OCI-LY7 (cell line): Measurements from ENCODE around the gene DHRS1. TPM values are rescaled to one million over a fixed set of nuclear protein-coding genes. Genes with fewer than 3 reads are reported as not detected.

Experiments used
- BruUV-seq: library from RNA; stranded (reverse); fragments of 400-500 nt; replicated peaks from 2 replicates; lab custom pipeline; 2021; lab: Mats Ljungman, UMichigan
- CTCF ChIA-PET: fragments of 300-600 bp; sonication (Branson Sonifier 250); formaldehyde crosslinking; loops from one replicate; lab custom pipeline; 2022; ENCODE audit warnings: antibody characterized with exemption; ENCODE audit not compliant: unreplicated experiment; lab: Charles Lee
- POLR2A ChIA-PET: fragments of 300-600 bp; sonication (Branson Sonifier 250); formaldehyde crosslinking; loops from one replicate; lab custom pipeline; 2022; ENCODE audit warnings: antibody characterized with exemption; lab: Charles Lee
- DNase-seq: peaks from one replicate; pipeline ENCODE4 v3.0.0-alpha.2; 2015; ENCODE audit warnings: low spot score
- H2AFZ ChIP-seq: fragments of 200-600 bp; sonication (generic), shearing (Covaris generic); 2 replicates; pipeline ENCODE4 v1.6.1; 2014; ENCODE audit warnings: mild to moderate bottlenecking, antibody characterized with exemption, low read length, moderate library complexity
- H3K27ac ChIP-seq: fragments of 200-600 bp; sonication (generic); 2 replicates; pipeline ENCODE4 v1.5.1; 2014; ENCODE audit warnings: mixed run types, low read depth, mild to moderate bottlenecking, moderate library complexity, low read length, inconsistent platforms; ENCODE audit not compliant: poor library complexity, severe bottlenecking
- H3K36me3 ChIP-seq: fragments of 200-600 bp; sonication (generic); 2 replicates; pipeline ENCODE4 v1.6.1; 2014; ENCODE audit warnings: mild to moderate bottlenecking, antibody characterized with exemption, low read length, moderate library complexity, mixed read lengths; ENCODE audit not compliant: insufficient read depth
- H3K4me1 ChIP-seq: fragments of 200-600 bp; sonication (generic); 2 replicates; pipeline ENCODE4 v1.5.1; 2014; ENCODE audit warnings: mild to moderate bottlenecking, low read length; ENCODE audit not compliant: insufficient read depth, poor library complexity, severe bottlenecking
- H3K4me2 ChIP-seq: fragments of 200-600 bp; sonication (generic); 2 replicates; pipeline ENCODE4 v1.6.1; 2014; ENCODE audit warnings: mild to moderate bottlenecking, low read length
- H3K4me3 ChIP-seq: fragments of 200-600 bp; sonication (generic); 2 replicates; pipeline ENCODE4 v1.5.1; 2014; ENCODE audit warnings: mild to moderate bottlenecking, low read depth, low read length; ENCODE audit not compliant: poor library complexity, severe bottlenecking
- H3K79me2 ChIP-seq: fragments of 200-600 bp; sonication (generic); 2 replicates; pipeline ENCODE4 v1.6.1; 2016; ENCODE audit warnings: low read depth, mild to moderate bottlenecking, low read length, moderate library complexity, mixed read lengths; ENCODE audit not compliant: insufficient read depth
- H3K9me2 ChIP-seq: fragments of 200-600 bp; sonication (generic); 2 replicates; pipeline ENCODE4 v1.6.1; 2016; ENCODE audit warnings: mild to moderate bottlenecking, low read length, mixed read lengths; ENCODE audit not compliant: insufficient read depth
- H3K9me3 ChIP-seq: fragments of 200-600 bp; sonication (generic); 2 replicates; pipeline ENCODE4 v1.6.1; 2014; ENCODE audit warnings: mild to moderate bottlenecking, mixed run types, low read length, mixed read lengths
- H4K20me1 ChIP-seq: fragments of 200-600 bp; sonication (generic); 2 replicates; pipeline ENCODE4 v1.6.1; 2014; ENCODE audit warnings: mild to moderate bottlenecking, antibody characterized with exemption, low read length, moderate library complexity, mixed read lengths; ENCODE audit not compliant: insufficient read depth
- EZH2phosphoT487 ChIP-seq: fragments of 200-600 bp; sonication (generic); IDR thresholded peaks from 2 replicates; pipeline ENCODE4 v1.6.1; 2018; ENCODE audit warnings: low read depth, borderline replicate concordance, mild to moderate bottlenecking, mixed run types, antibody characterized with exemption, low read length, moderate library complexity, mixed read lengths
- intact Hi-C: fragments of 100-400 bp; cut with micrococcal nuclease; formaldehyde crosslinking; loops from one replicate; pipeline ENCODE4 v1.10.0; 2022; ENCODE audit not compliant: unreplicated experiment
- total RNA-seq, 2 experiments: library from RNA; depleted of rRNA in 1 of 2; stranded (reverse); fragments of >200 nt in 1 of 2; shearing (Covaris generic) in 1 of 2; gene quantifications; 2 replicates each; pipeline ENCODE4 v1.2.3, GENCODE V29; 2014 to 2022
- TF ChIP-seq, protein P1 (sequence below): fragments of 200-600 bp; sonication (generic); conservative IDR thresholded peaks from 2 replicates; pipeline ENCODE4 v1.5.1; 2014; ENCODE audit warnings: mild to moderate bottlenecking, antibody characterized with exemption, low read length, moderate library complexity, mixed read lengths

The DHRS1 gene
- total RNA-seq, 2 experiments from 2014 or later: 27.4 to 34.9 TPM

DNA sequence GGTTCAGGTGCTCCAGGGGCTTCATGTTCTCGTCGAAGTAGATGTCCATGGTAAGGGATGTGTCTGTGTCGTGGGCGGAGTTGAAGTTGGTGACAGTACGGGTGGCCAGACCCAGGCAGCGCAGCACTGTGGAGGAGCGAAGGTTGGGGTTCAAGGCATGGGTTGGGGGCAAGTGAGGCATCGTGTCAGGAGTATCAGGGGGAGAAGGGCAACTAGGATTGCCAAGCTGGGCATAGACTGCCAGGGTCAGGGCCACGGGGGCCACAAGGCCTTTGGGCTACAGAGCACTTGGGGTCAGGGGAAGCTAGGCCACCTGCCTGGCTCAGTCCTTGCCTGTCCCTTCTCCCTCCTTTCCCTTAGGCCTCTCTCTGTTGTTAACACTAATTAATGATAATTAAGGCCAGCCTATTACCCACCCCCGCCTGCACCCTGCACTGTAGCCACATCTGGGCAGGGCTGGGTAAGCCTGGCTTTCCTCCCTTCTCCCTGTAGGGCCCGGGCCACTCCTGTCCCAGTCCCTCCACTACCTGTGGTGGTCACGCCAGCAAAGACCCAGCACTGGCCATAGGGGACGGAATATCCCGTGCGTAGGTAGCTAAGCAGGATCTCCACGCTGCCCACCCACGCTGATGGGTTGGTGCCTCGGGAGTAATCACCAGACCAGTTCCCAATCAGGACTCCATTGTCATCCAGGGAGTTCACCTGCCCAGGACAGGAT, 40.9 kb downstream of the DHRS1 start:
- H3K9me2 ChIP-seq: no peaks in the 10 kb centered on the region
- no peak overlapping the region for H3K4me2 ChIP-seq
- no peak overlapping the region for H2AFZ ChIP-seq
- no peak for DNase-seq
- H3K4me1 ChIP-seq: peaks cover 3% of the 10 kb centered on the region
- POLR2A ChIA-PET: no interaction called here
- no peaks in the 10 kb centered on the region for H4K20me1 ChIP-seq
- H3K4me3 ChIP-seq: no peak overlapping the region
- intact Hi-C loops: no loop called here
- no peaks in the 10 kb centered on the region for H3K79me2 ChIP-seq
- no peak for TF ChIP-seq EZH2phosphoT487
- no peak overlapping the region for H3K27ac ChIP-seq
- H3K36me3 ChIP-seq: no peaks in the 10 kb centered on the region
- no TSS peak for BruUV-seq
- no peaks in the 10 kb centered on the region for H3K9me3 ChIP-seq
- CTCF ChIA-PET: no interaction called here

- no peaks in the 10 kb centered on the region for H4K20me1 ChIP-seq
- no peaks in the 10 kb centered on the region for H3K4me1 ChIP-seq
- no peaks in the 10 kb centered on the region for H3K36me3 ChIP-seq
- TF ChIP-seq, protein P1, sequence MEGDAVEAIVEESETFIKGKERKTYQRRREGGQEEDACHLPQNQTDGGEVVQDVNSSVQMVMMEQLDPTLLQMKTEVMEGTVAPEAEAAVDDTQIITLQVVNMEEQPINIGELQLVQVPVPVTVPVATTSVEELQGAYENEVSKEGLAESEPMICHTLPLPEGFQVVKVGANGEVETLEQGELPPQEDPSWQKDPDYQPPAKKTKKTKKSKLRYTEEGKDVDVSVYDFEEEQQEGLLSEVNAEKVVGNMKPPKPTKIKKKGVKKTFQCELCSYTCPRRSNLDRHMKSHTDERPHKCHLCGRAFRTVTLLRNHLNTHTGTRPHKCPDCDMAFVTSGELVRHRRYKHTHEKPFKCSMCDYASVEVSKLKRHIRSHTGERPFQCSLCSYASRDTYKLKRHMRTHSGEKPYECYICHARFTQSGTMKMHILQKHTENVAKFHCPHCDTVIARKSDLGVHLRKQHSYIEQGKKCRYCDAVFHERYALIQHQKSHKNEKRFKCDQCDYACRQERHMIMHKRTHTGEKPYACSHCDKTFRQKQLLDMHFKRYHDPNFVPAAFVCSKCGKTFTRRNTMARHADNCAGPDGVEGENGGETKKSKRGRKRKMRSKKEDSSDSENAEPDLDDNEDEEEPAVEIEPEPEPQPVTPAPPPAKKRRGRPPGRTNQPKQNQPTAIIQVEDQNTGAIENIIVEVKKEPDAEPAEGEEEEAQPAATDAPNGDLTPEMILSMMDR: no peak
- no peak overlapping the region for H3K4me2 ChIP-seq
- no TSS peak for BruUV-seq
- no peak overlapping the region for H3K27ac ChIP-seq
- no peak overlapping the region for H3K4me3 ChIP-seq
- POLR2A ChIA-PET: no interaction called here
- no peak for DNase-seq
- no peaks in the 10 kb centered on the region for H3K9me2 ChIP-seq
- no peaks in the 10 kb centered on the region for H3K9me3 ChIP-seq
- H2AFZ ChIP-seq: no peak overlapping the region
- no peaks in the 10 kb centered on the region for H3K79me2 ChIP-seq
- CTCF ChIA-PET: no interaction called here
- intact Hi-C loops: no loop called here
These were observed 41.5 kb downstream of the DHRS1 start for GRCh38 chr14:24258119-24258518.

- POLR2A ChIA-PET: interaction anchor here (1.1 kb wide), 1 partner anchor 13 kb away, joined by 3 read pairs; no protein-coding TSS in a partner anchor
- CTCF ChIA-PET: no interaction called here
- Histone ChIP-seq H3K36me3 (no peaks in the 10 kb centered on the region), H2AFZ (no peak overlapping the region), H4K20me1 (no peaks in the 10 kb centered on the region), H3K79me2 (no peaks in the 10 kb centered on the region), H3K9me2 (no peaks in the 10 kb centered on the region), H3K27ac (no peak overlapping the region), H3K4me3 (no peak overlapping the region), H3K4me2 (no peak overlapping the region), H3K4me1 (no peaks in the 10 kb centered on the region), H3K9me3 (no peaks in the 10 kb centered on the region)
- DNase-seq: no peak
- TF ChIP-seq EZH2phosphoT487: no peak
- TF ChIP-seq, protein P1: no peak
- no TSS peak for BruUV-seq
- intact Hi-C loops: no loop called here
These were observed 42.6 kb downstream of the DHRS1 start for GRCh38 chr14:24256960-24257359.
